H1 (cell line): ENCODE data around the gene EXD3. TPM values are rescaled to one million over a fixed set of nuclear protein-coding genes. Genes with fewer than 3 reads are reported as not detected.

ENCODE experiments used
- polyA plus RNA-seq, 7 experiments: library from polyadenylated mRNA; depleted of rRNA in 3 of 7; stranded (reverse) in 5 of 7; unstranded in 2 of 7; fragments of >200 nt in 5 of 7; fragments of 200-250 nt in 2 of 7; gene quantifications; 1 replicate in 5 of 7; 2 replicates in 1 of 7; 4 replicates in 1 of 7; pipeline versions ENCODE4 v1.2.1 to v1.2.3, GENCODE V29; 2011 to 2013; ENCODE audit warnings: missing spikeins in 2 of 7, mixed read lengths in 2 of 7
- total RNA-seq: library from RNA; stranded (reverse); fragmentation: NEBNext Ultra II Directional; extraction: Animal tissue kit (Norgen Biotek cat#: 25700); gene quantifications from 2 replicates; pipeline ENCODE4 v1.2.1, GENCODE V29; 2021
- TF ChIP-seq, protein P1 (sequence below): fragments of 300-600 bp; sonication (generic); IDR thresholded peaks from 2 replicates; pipeline ENCODE4 v1.7.1; 2012; ENCODE audit warnings: low read length, moderate library complexity, mild to moderate bottlenecking, inconsistent platforms; ENCODE audit not compliant: insufficient replicate concordance

The EXD3 gene
- total and polyA plus RNA-seq, 2 of the 8 experiments (the other 6 are each of a cell fraction or from before 2014, with no cell fraction given): 7.2 to 9.4 TPM

DNA sequence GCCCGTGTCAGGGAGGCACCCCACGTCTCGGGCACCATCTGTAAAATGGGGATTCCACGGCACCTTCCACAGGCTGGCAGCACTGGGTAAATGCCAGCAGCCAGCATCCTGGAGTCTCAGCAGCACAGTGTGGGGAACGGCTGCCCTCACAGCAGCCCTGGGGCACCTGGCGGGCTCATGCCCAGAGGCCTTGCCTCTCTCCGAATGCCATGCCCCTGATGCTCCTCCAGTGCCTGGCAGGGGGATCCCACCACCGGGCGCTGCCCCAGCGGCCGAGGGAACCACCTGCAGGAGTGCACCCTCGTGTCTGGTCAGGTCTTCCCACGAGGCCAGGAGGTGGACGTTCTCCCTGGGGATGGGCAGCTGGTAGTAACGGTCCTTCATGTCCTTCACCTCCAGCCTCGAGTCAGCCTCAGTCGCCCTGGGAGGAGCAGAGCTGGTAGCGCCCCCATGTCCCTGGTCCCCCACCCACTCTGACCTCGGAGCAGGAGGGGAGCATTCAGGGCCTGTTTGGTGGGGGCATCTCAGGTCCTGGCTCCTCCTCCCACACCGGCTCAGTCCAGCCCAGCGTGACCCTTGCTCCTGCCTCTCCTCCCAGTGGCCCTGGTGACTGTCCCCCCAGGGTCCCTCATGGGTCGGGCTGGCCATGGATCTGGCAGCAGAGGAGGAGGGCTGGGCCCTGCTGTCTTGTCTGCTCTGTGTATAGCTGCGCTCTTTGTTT is 71.0 kb downstream of the EXD3 start (continued):
- TF ChIP-seq, protein P1, sequence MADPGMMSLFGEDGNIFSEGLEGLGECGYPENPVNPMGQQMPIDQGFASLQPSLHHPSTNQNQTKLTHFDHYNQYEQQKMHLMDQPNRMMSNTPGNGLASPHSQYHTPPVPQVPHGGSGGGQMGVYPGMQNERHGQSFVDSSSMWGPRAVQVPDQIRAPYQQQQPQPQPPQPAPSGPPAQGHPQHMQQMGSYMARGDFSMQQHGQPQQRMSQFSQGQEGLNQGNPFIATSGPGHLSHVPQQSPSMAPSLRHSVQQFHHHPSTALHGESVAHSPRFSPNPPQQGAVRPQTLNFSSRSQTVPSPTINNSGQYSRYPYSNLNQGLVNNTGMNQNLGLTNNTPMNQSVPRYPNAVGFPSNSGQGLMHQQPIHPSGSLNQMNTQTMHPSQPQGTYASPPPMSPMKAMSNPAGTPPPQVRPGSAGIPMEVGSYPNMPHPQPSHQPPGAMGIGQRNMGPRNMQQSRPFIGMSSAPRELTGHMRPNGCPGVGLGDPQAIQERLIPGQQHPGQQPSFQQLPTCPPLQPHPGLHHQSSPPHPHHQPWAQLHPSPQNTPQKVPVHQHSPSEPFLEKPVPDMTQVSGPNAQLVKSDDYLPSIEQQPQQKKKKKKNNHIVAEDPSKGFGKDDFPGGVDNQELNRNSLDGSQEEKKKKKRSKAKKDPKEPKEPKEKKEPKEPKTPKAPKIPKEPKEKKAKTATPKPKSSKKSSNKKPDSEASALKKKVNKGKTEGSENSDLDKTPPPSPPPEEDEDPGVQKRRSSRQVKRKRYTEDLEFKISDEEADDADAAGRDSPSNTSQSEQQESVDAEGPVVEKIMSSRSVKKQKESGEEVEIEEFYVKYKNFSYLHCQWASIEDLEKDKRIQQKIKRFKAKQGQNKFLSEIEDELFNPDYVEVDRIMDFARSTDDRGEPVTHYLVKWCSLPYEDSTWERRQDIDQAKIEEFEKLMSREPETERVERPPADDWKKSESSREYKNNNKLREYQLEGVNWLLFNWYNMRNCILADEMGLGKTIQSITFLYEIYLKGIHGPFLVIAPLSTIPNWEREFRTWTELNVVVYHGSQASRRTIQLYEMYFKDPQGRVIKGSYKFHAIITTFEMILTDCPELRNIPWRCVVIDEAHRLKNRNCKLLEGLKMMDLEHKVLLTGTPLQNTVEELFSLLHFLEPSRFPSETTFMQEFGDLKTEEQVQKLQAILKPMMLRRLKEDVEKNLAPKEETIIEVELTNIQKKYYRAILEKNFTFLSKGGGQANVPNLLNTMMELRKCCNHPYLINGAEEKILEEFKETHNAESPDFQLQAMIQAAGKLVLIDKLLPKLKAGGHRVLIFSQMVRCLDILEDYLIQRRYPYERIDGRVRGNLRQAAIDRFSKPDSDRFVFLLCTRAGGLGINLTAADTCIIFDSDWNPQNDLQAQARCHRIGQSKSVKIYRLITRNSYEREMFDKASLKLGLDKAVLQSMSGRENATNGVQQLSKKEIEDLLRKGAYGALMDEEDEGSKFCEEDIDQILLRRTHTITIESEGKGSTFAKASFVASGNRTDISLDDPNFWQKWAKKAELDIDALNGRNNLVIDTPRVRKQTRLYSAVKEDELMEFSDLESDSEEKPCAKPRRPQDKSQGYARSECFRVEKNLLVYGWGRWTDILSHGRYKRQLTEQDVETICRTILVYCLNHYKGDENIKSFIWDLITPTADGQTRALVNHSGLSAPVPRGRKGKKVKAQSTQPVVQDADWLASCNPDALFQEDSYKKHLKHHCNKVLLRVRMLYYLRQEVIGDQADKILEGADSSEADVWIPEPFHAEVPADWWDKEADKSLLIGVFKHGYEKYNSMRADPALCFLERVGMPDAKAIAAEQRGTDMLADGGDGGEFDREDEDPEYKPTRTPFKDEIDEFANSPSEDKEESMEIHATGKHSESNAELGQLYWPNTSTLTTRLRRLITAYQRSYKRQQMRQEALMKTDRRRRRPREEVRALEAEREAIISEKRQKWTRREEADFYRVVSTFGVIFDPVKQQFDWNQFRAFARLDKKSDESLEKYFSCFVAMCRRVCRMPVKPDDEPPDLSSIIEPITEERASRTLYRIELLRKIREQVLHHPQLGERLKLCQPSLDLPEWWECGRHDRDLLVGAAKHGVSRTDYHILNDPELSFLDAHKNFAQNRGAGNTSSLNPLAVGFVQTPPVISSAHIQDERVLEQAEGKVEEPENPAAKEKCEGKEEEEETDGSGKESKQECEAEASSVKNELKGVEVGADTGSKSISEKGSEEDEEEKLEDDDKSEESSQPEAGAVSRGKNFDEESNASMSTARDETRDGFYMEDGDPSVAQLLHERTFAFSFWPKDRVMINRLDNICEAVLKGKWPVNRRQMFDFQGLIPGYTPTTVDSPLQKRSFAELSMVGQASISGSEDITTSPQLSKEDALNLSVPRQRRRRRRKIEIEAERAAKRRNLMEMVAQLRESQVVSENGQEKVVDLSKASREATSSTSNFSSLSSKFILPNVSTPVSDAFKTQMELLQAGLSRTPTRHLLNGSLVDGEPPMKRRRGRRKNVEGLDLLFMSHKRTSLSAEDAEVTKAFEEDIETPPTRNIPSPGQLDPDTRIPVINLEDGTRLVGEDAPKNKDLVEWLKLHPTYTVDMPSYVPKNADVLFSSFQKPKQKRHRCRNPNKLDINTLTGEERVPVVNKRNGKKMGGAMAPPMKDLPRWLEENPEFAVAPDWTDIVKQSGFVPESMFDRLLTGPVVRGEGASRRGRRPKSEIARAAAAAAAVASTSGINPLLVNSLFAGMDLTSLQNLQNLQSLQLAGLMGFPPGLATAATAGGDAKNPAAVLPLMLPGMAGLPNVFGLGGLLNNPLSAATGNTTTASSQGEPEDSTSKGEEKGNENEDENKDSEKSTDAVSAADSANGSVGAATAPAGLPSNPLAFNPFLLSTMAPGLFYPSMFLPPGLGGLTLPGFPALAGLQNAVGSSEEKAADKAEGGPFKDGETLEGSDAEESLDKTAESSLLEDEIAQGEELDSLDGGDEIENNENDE: no peak
